Measurements from ENCODE around the gene CSF1.

Gene CSF1

GRCh38 chr1:109977657-109978378 lies 67.2 kb downstream of the CSF1 start:
- no peaks in the 10 kb centered on the region for H3K9me3 ChIP-seq (ENCODE audit: control insufficient read depth, low read depth, low read length)
- H3K4me1 ChIP-seq (ENCODE audit: control insufficient read depth, low read depth, low read length), result no peaks in the 10 kb centered on the region
- H3K9ac ChIP-seq (ENCODE audit: low read length), result no peak overlapping the region
- H3K27me3 ChIP-seq (ENCODE audit: control insufficient read depth, insufficient read depth, low read length), result no peaks in the 10 kb centered on the region
- H3K27ac ChIP-seq (ENCODE audit: low read length), result no peak overlapping the region
- H3K36me3 ChIP-seq (ENCODE audit: control insufficient read depth, low read depth, low read length), result no peaks in the 10 kb centered on the region
- H3K4me3 ChIP-seq (ENCODE audit: low read length), result no peak overlapping the region

- H3K4me3 ChIP-seq (ENCODE audit: low read length), result no peak overlapping the region
- no peaks in the 10 kb centered on the region for H3K36me3 ChIP-seq (ENCODE audit: control insufficient read depth, low read depth, low read length)
- H3K4me1 ChIP-seq (ENCODE audit: control insufficient read depth, low read depth, low read length), result peaks cover 3% of the 10 kb centered on the region
- no peaks in the 10 kb centered on the region for H3K27me3 ChIP-seq (ENCODE audit: control insufficient read depth, insufficient read depth, low read length)
- no peak overlapping the region for H3K27ac ChIP-seq (ENCODE audit: low read length)
- H3K9me3 ChIP-seq (ENCODE audit: control insufficient read depth, low read depth, low read length), result no peaks in the 10 kb centered on the region
- no peak overlapping the region for H3K9ac ChIP-seq (ENCODE audit: low read length)
These were observed 68.3 kb downstream of the CSF1 start for GRCh38 chr1:109978761-109979488.

GRCh38 chr1:109979489-109980091 lies 68.9 kb downstream of the CSF1 start:
- Histone ChIP-seq H3K9ac (ENCODE audit: low read length) (no peak overlapping the region), H3K4me3 (ENCODE audit: low read length) (no peak overlapping the region), H3K4me1 (ENCODE audit: control insufficient read depth, low read depth, low read length) (peaks cover 7% of the 10 kb centered on the region), H3K9me3 (ENCODE audit: control insufficient read depth, low read depth, low read length) (no peaks in the 10 kb centered on the region), H3K36me3 (ENCODE audit: control insufficient read depth, low read depth, low read length) (no peaks in the 10 kb centered on the region), H3K27me3 (ENCODE audit: control insufficient read depth, insufficient read depth, low read length) (no peaks in the 10 kb centered on the region), H3K27ac (ENCODE audit: low read length) (no peak overlapping the region)

All from iPS-18a (cell line).